Adipocyte (in vitro differentiated cells): ENCODE results near the gene GATAD2A.

Experiments
- DNase-seq: peaks from one replicate; pipeline ENCODE4 v3.0.0-alpha.2; 2015; ENCODE audit warnings: low read depth
- H3K27me3 ChIP-seq: replicated peaks from 2 replicates; pipeline ENCODE4 v1.7.0; 2013; ENCODE audit warnings: mild to moderate bottlenecking, low read length, moderate library complexity; ENCODE audit not compliant: control insufficient read depth, insufficient read depth
- H3K36me3 ChIP-seq: 2 replicates; pipeline ENCODE4 v1.7.0; 2013; ENCODE audit warnings: low read length, mild to moderate bottlenecking, moderate library complexity; ENCODE audit not compliant: control insufficient read depth, insufficient read depth, severe bottlenecking
- H3K4me1 ChIP-seq: 2 replicates; pipeline ENCODE4 v1.7.0; 2013; ENCODE audit warnings: mild to moderate bottlenecking, low read length, moderate library complexity; ENCODE audit not compliant: control insufficient read depth, insufficient read depth
- H3K4me3 ChIP-seq: 2 replicates; pipeline ENCODE4 v1.7.0; 2013; ENCODE audit warnings: mild to moderate bottlenecking, low read length, moderate library complexity
- H3K9ac ChIP-seq: 2 replicates; pipeline ENCODE4 v1.7.0; 2013; ENCODE audit warnings: mild to moderate bottlenecking, low read length, moderate library complexity
- H3K9me3 ChIP-seq: 2 replicates; pipeline ENCODE4 v1.7.0; 2013; ENCODE audit warnings: mild to moderate bottlenecking, low read length, moderate library complexity; ENCODE audit not compliant: control insufficient read depth

Gene GATAD2A

GRCh38 chr19:19427944-19428343, 22.5 kb downstream of the GATAD2A start:
- no peak overlapping the region for H3K4me3 ChIP-seq
- H3K9me3 ChIP-seq = no peaks in the 10 kb centered on the region
- H3K9ac ChIP-seq = no peak overlapping the region
- no peaks in the 10 kb centered on the region for H3K27me3 ChIP-seq
- no peaks in the 10 kb centered on the region for H3K36me3 ChIP-seq
- peaks cover 3% of the 10 kb centered on the region for H3K4me1 ChIP-seq
- DNase-seq = no peak

DNA sequence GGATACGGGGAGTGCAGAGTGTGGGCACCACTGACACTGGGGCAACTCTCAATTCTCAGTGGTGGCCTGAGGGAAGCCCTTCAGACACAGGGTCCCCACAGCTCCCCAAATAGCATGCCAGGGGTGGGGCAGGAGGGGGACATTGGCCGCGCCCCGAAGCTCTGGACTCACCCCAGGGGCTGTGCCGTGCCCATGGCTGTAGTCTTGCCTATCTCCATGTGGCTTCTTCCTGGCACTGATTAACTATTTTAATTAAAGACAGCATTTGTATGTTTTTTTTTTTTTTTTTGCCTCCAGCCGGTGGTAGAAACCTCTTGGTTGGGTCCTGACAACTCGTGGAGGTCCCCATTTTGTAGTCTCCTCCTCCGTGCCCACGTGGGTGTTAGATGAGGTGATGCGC, 23.3 kb downstream of the GATAD2A start:
- Histone ChIP-seq H3K36me3 (no peaks in the 10 kb centered on the region), H3K4me1 (peaks cover 6% of the 10 kb centered on the region), H3K9me3 (no peaks in the 10 kb centered on the region), H3K27me3 (no peaks in the 10 kb centered on the region), H3K4me3 (no peak overlapping the region), H3K9ac (no peak overlapping the region)
- DNase-seq = no peak

DNA sequence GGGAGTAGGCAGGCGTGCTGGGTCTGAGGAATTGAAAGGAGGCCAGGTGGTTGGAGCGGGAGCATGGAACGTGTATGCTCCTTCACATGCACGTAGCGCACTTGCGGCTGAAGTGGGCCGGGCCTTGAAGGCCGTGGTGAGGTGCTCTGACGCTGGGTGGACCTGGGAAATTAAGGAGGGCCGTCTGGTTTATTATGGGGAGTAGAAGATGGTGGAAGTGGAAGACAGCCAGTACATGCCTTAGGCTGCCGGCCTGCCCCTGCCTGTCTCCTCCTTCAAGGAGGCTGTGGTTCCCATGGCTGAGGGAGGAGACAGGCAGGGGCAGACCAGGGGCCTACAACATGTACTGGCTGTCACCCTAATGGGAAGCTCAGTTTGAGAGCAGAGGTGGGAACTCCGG, 23.9 kb downstream of the GATAD2A start:
- H3K27me3 ChIP-seq = no peaks in the 10 kb centered on the region
- H3K4me1 ChIP-seq = peaks cover 12% of the 10 kb centered on the region
- no peak for DNase-seq
- H3K9me3 ChIP-seq = no peaks in the 10 kb centered on the region
- no peaks in the 10 kb centered on the region for H3K36me3 ChIP-seq
- no peak overlapping the region for H3K4me3 ChIP-seq
- H3K9ac ChIP-seq = no peak overlapping the region

- H3K9ac ChIP-seq = no peak overlapping the region
- no peaks in the 10 kb centered on the region for H3K9me3 ChIP-seq
- H3K36me3 ChIP-seq = no peaks in the 10 kb centered on the region
- no peak overlapping the region for H3K4me3 ChIP-seq
- H3K4me1 ChIP-seq = peaks cover 17% of the 10 kb centered on the region
- no peak for DNase-seq
- no peaks in the 10 kb centered on the region for H3K27me3 ChIP-seq
Observed at GRCh38 chr19:19432732-19433131, 27.3 kb downstream of the GATAD2A start.

GRCh38 chr19:19433666-19434213, 28.3 kb downstream of the GATAD2A start:
- no peaks in the 10 kb centered on the region for H3K36me3 ChIP-seq
- DNase-seq = no peak
- H3K4me3 ChIP-seq = peak overlapping the region; percentile 58
- no peaks in the 10 kb centered on the region for H3K27me3 ChIP-seq
- no peaks in the 10 kb centered on the region for H3K9me3 ChIP-seq
- H3K9ac ChIP-seq = no peak overlapping the region
- H3K4me1 ChIP-seq = peaks cover 17% of the 10 kb centered on the region

DNA sequence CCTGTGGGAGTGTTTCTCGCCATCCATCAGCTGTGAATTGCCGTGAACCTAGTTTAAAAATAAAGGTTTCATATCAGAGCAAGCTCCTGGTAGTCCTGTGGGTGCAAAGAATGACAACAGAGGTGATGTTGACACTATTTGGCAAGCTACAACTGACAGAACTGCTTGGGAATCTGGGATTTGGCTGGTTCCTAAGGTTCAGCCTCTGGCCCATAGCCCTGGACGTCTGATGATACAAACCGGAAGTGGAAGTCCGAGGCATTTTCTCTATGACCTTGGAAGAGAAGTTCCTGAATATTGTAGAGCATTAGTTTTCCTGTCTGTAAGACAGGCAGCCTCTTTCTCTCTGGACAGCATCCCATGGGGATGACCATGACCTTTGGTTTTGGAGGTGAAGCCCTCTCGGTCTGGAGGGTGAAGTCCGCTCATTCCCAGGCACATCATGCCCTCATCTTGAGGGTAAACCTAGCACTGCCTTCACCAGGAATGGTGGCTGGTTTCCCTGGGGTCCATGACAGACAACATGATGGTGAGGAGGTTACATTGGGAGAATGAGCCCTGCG, 29.1 kb downstream of the GATAD2A start:
- Histone ChIP-seq H3K36me3 (no peaks in the 10 kb centered on the region), H3K9ac (peak overlapping the region; percentile 30), H3K9me3 (no peaks in the 10 kb centered on the region), H3K27me3 (no peaks in the 10 kb centered on the region), H3K4me1 (peaks cover 17% of the 10 kb centered on the region), H3K4me3 (peak overlapping the region; percentile 58)
- DNase-seq = no peak

DNA sequence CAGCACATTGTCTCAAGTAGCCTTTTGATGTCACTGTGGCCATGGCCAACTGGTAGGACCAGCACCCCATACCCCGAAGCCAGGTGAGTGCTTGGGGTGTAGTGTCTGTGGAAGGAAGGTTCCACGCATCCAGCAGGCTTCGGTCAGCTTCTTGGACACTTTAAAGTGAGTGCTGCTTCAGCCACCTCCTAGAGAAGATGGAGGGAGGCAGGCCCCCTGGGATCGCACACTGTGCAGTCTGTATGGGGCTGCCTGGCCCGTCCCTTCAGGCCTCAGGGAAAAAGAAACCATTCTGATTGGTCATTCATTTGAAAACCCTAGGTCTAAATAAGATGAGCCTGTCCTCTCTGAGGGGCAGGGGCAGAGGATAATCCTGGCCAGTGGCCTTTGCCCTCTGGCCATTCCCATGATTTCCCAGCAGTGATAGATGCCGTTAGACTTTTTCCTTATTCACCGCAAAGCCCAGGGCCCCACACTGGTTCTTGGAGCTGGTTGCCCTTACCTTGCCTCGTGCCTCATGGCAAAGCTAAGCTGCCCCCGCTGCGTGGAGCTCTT, 30.7 kb downstream of the GATAD2A start:
- Histone ChIP-seq H3K9me3 (no peaks in the 10 kb centered on the region), H3K27me3 (no peaks in the 10 kb centered on the region), H3K9ac (no peak overlapping the region), H3K4me3 (no peak overlapping the region), H3K36me3 (no peaks in the 10 kb centered on the region), H3K4me1 (peaks cover 17% of the 10 kb centered on the region)
- no peak for DNase-seq

DNA sequence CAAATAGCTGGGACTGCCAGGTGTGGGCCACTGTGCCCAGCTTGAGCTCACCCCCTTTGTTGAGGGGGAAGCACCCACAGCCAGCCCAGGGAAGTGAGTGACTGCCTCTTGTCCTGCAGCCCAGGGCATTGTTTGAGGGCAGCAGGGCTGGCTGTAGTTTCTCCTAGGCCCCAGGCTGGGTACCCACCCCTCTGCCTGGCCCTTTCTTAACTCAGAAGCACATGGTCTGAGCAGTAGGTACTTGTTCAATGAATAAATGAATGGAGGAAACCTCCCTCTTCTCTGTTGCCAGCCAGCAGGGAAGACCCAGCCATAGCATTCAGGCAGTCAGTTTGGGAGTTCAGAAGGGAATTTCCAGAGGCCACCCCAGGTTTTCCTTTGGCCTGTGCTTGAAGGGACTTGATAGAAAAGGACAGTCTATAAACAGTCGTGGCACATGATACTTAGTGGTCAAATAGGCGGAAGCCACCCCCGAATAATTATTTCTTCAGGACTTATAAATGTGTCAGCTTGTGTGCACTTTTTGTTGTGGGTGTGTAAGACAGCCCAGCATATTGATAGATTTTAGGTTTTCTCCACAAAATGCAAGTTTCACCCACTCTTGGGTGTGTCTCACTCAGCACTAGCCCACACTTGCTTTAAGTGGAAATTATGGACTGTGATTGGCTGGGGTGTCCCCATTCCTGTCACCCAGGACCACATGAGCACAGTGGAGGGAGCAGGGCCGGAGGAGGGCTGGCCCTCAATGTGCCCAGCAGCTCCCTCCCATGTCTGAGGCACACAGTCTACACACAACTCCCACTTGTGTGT, 33.1 kb downstream of the GATAD2A start:
- Histone ChIP-seq H3K4me3 (no peak overlapping the region), H3K36me3 (peaks cover 2% of the 10 kb centered on the region), H3K27me3 (no peaks in the 10 kb centered on the region), H3K4me1 (peaks cover 16% of the 10 kb centered on the region), H3K9ac (no peak overlapping the region), H3K9me3 (no peaks in the 10 kb centered on the region)
- DNase-seq = no peak

GRCh38 chr19:19439176-19439482, 33.7 kb downstream of the GATAD2A start:
- Histone ChIP-seq H3K9me3 (no peaks in the 10 kb centered on the region), H3K27me3 (no peaks in the 10 kb centered on the region), H3K4me3 (no peak overlapping the region), H3K9ac (no peak overlapping the region), H3K4me1 (peaks cover 10% of the 10 kb centered on the region), H3K36me3 (peaks cover 7% of the 10 kb centered on the region)
- DNase-seq = no peak

DNA sequence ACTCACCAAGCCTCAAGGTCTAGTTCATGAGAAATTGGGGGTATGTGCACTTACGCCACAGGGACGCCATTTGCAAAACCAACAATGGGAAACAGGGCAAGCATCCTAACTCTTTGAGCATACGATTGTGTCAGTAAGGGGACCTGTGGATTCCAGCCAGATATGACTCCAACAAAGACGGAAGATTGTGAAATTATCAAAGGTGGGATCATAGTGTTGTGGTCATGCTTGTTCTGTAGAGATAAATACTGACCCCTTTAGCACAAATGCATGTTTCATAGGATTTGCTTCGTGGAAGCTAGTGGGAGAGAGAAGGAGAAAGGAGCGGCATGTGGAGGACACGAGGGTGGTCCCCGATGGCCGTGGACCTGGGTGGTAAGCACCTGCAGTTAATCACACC, 37.8 kb downstream of the GATAD2A start:
- H3K9ac ChIP-seq = no peak overlapping the region
- no peak for DNase-seq
- peaks cover 21% of the 10 kb centered on the region for H3K4me1 ChIP-seq
- H3K9me3 ChIP-seq = no peaks in the 10 kb centered on the region
- H3K4me3 ChIP-seq = no peak overlapping the region
- peaks cover 7% of the 10 kb centered on the region for H3K36me3 ChIP-seq
- no peaks in the 10 kb centered on the region for H3K27me3 ChIP-seq

- no peak for DNase-seq
- H3K4me3 ChIP-seq = no peak overlapping the region
- no peak overlapping the region for H3K9ac ChIP-seq
- H3K36me3 ChIP-seq = peaks cover 7% of the 10 kb centered on the region
- peaks cover 21% of the 10 kb centered on the region for H3K4me1 ChIP-seq
- no peaks in the 10 kb centered on the region for H3K27me3 ChIP-seq
- no peaks in the 10 kb centered on the region for H3K9me3 ChIP-seq
Observed at GRCh38 chr19:19443902-19444680, 38.6 kb downstream of the GATAD2A start.
